ENCODE measurements around the gene CST11.

The CST11 gene

DNA sequence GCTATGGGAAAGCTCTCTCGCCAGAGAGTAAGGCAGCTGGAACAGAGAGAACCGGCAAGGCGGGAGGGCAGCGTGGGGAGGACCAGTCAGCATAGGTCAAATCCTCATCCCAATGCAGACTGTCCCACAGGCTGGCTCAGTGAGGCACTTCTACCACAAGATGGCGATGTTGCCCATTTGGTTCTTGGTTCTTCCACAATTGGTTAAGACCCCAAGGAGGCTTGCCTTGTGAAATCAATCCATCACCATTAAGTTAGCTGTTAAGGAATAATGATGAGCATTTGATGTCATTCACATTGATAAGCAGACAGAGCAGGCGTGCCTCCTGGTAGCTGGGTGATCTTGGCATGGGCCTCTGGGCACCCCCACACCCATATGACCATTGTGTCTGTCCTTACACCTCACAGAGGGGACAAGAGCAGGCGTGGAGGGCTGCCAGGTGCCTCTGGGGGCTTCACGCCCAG, 10.8 kb downstream of the CST11 start (continued):
- TF ChIP-seq, protein P1, sequence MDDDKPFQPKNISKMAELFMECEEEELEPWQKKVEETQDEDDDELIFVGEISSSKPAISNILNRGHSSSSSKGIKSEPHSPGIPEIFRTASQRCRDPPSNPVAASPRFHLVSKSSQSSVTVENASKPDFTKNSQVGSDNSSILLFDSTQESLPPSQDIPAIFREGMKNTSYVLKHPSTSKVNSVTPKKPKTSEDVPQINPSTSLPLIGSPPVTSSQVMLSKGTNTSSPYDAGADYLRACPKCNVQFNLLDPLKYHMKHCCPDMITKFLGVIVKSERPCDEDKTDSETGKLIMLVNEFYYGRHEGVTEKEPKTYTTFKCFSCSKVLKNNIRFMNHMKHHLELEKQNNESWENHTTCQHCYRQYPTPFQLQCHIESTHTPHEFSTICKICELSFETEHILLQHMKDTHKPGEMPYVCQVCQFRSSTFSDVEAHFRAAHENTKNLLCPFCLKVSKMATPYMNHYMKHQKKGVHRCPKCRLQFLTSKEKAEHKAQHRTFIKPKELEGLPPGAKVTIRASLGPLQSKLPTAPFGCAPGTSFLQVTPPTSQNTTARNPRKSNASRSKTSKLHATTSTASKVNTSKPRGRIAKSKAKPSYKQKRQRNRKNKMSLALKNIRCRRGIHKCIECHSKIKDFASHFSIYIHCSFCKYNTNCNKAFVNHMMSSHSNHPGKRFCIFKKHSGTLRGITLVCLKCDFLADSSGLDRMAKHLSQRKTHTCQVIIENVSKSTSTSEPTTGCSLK (tag by site-specific recombination; IDR thresholded peaks at IDR 0.05): no peak
- TF ChIP-seq ZNF558 (tag by site-specific recombination; IDR thresholded peaks at IDR 0.05) (no peak), ZNF580 (tag by site-specific recombination; IDR thresholded peaks at IDR 0.05) (no peak), ZNF610 (tag by site-specific recombination; IDR thresholded peaks at IDR 0.05; ENCODE audit: borderline replicate concordance) (no peak), CTCF (tag by site-specific recombination; IDR thresholded peaks at IDR 0.05) (peak; percentile 71), SCRT2 (tag by site-specific recombination; IDR thresholded peaks at IDR 0.05) (no peak), ZNF311 (tag by site-specific recombination; IDR thresholded peaks at IDR 0.05; ENCODE audit: borderline replicate concordance) (no peak), ZNF623 (tag by site-specific recombination; IDR thresholded peaks at IDR 0.05) (no peak), ZBTB20 (tag by site-specific recombination; IDR thresholded peaks at IDR 0.05) (no peak), ZNF548 (tag by site-specific recombination; IDR thresholded peaks at IDR 0.05) (no peak), ZBTB21 (tag by site-specific recombination; IDR thresholded peaks at IDR 0.05) (no peak), ZNF514 (tag by site-specific recombination; IDR thresholded peaks at IDR 0.05) (no peak), ZNF626 (tag by site-specific recombination; IDR thresholded peaks at IDR 0.05) (no peak), ZFP37 (tag by site-specific recombination; IDR thresholded peaks at IDR 0.05) (no peak), GLIS1 (tag by site-specific recombination; IDR thresholded peaks at IDR 0.05) (peak; percentile 14; the same call in 1 of the 2 replicates), KLF16 (tag by site-specific recombination; IDR thresholded peaks at IDR 0.05) (no peak), ZBTB17 (tag by site-specific recombination; IDR thresholded peaks at IDR 0.05) (no peak), KLF8 (tag by site-specific recombination; IDR thresholded peaks at IDR 0.05) (no peak), GFI1B (tag by site-specific recombination; IDR thresholded peaks at IDR 0.05) (no peak), ZNF654 (tag by site-specific recombination; IDR thresholded peaks at IDR 0.05; ENCODE audit: low read depth) (peak; percentile 88), HOXC10 (CRISPR knock-in tag; IDR thresholded peaks at IDR 0.05) (no peak), WT1 (tag by site-specific recombination; IDR thresholded peaks at IDR 0.05) (no peak), ZNF544 (tag by site-specific recombination; IDR thresholded peaks at IDR 0.05) (no peak)
- TF ChIP-seq, protein P2, sequence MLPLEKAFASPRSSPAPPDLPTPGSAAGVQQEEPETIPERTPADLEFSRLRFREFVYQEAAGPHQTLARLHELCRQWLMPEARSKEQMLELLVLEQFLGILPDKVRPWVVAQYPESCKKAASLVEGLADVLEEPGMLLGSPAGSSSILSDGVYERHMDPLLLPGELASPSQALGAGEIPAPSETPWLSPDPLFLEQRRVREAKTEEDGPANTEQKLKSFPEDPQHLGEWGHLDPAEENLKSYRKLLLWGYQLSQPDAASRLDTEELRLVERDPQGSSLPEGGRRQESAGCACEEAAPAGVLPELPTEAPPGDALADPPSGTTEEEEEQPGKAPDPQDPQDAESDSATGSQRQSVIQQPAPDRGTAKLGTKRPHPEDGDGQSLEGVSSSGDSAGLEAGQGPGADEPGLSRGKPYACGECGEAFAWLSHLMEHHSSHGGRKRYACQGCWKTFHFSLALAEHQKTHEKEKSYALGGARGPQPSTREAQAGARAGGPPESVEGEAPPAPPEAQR (tag by site-specific recombination; IDR thresholded peaks at IDR 0.05): no peak
- TF ChIP-seq, protein P3, sequence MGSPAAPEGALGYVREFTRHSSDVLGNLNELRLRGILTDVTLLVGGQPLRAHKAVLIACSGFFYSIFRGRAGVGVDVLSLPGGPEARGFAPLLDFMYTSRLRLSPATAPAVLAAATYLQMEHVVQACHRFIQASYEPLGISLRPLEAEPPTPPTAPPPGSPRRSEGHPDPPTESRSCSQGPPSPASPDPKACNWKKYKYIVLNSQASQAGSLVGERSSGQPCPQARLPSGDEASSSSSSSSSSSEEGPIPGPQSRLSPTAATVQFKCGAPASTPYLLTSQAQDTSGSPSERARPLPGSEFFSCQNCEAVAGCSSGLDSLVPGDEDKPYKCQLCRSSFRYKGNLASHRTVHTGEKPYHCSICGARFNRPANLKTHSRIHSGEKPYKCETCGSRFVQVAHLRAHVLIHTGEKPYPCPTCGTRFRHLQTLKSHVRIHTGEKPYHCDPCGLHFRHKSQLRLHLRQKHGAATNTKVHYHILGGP (tag by site-specific recombination; IDR thresholded peaks at IDR 0.05): no peak

Data from HEK293 (cell line).